H1 (cell line): ENCODE measurements around the gene CHMP4A. TPM values are rescaled to one million over a fixed set of nuclear protein-coding genes. Genes with fewer than 3 reads are reported as not detected.

Experiments used
- CTCF ChIA-PET: fragments of 300-600 bp; sonication (Branson Sonifier 250); formaldehyde crosslinking; loops from one replicate; lab custom pipeline; 2021; ENCODE audit not compliant: partially characterized antibody; lab: Charles Lee
- POLR2A ChIA-PET: fragments of 300-600 bp; sonication (Branson Sonifier 250); formaldehyde crosslinking; loops from one replicate; lab custom pipeline; 2021; ENCODE audit warnings: inconsistent platforms; ENCODE audit not compliant: partially characterized antibody; lab: Charles Lee
- DNase-seq, 2 experiments: peaks; one replicate each; pipeline versions ENCODE4 v3.0.0 to v3.0.0-alpha.2; 2010 to 2022; ENCODE audit warnings: low spot score in 2 of 2, low read depth in 1 of 2, mixed read lengths in 1 of 2
- FAIRE-seq: peaks from 2 replicates; lab custom pipeline; 2011; peaks lifted over from hg19 to GRCh38; lab: Jason Lieb, UNC
- H2AFZ ChIP-seq: 2 replicates; pipeline ENCODE4 v1.8.1; 2012; ENCODE audit warnings: low read length, inconsistent platforms
- H2AK5ac ChIP-seq: 2 replicates; pipeline ENCODE4 v1.6.1; 2013; ENCODE audit warnings: low read depth, low read length
- H2BK120ac ChIP-seq: replicated peaks from 2 replicates; pipeline ENCODE3; 2013; ENCODE audit warnings: low read depth, low read length, inconsistent platforms
- H2BK12ac ChIP-seq: 2 replicates; pipeline ENCODE4 v1.6.1; 2013; ENCODE audit warnings: low read depth, low read length
- H2BK15ac ChIP-seq: 2 replicates; pipeline ENCODE4 v1.6.1; 2013; ENCODE audit warnings: low read length
- H2BK20ac ChIP-seq: 2 replicates; pipeline ENCODE4 v1.6.1; 2013; ENCODE audit warnings: low read length
- H2BK5ac ChIP-seq: 2 replicates; pipeline ENCODE4 v1.6.1; 2013; ENCODE audit warnings: low read depth, low read length
- H3K14ac ChIP-seq: 2 replicates; pipeline ENCODE4 v1.6.1; 2013; ENCODE audit warnings: inconsistent platforms; ENCODE audit not compliant: insufficient read length
- H3K18ac ChIP-seq: 2 replicates; pipeline ENCODE4 v1.6.1; 2013; ENCODE audit warnings: low read length; ENCODE audit errors: extremely low read depth
- H3K23ac ChIP-seq: 2 replicates; pipeline ENCODE4 v1.6.1; 2013; ENCODE audit warnings: inconsistent platforms; ENCODE audit not compliant: insufficient read length
- H3K23me2 ChIP-seq: 2 replicates; pipeline ENCODE4 v1.6.1; 2013; ENCODE audit warnings: low read depth, low read length
- H3K27ac ChIP-seq: 2 replicates; pipeline ENCODE4 v1.6.1; 2011; ENCODE audit warnings: low read depth, low read length, inconsistent platforms
- H3K27me3 ChIP-seq, 4 experiments: replicated peaks in 1 of 4; 1 replicate in 1 of 4; 2 replicates in 3 of 4; pipeline versions ENCODE4 v1.6.1 to v1.8.1; 2011 to 2013; ENCODE audit warnings: low read length in 3 of 4, mild to moderate bottlenecking in 3 of 4, inconsistent platforms in 2 of 4, mixed read lengths in 2 of 4, moderate library complexity in 1 of 4; ENCODE audit not compliant: control insufficient read depth in 3 of 4, insufficient read depth in 3 of 4; ENCODE audit errors: extremely low read depth in 1 of 4
- H3K36me3 ChIP-seq, 4 experiments: 2 replicates each; pipeline versions ENCODE4 v1.6.1 to v1.8.1; 2011 to 2013; ENCODE audit warnings: mild to moderate bottlenecking in 4 of 4, low read length in 3 of 4, moderate library complexity in 2 of 4, control low read depth in 1 of 4, inconsistent platforms in 1 of 4; ENCODE audit not compliant: insufficient read depth in 4 of 4, control insufficient read depth in 2 of 4
- H3K4ac ChIP-seq: replicated peaks from 2 replicates; pipeline ENCODE3; 2013; ENCODE audit warnings: low read length, low read depth, mixed read lengths, inconsistent platforms; ENCODE audit not compliant: insufficient read length
- H3K4me1 ChIP-seq, 4 experiments: replicated peaks in 1 of 4; 1 replicate in 1 of 4; 2 replicates in 3 of 4; pipeline versions ENCODE4 v1.6.1 to v1.8.1; 2011 to 2013; ENCODE audit warnings: low read length in 3 of 4, inconsistent platforms in 2 of 4, mixed read lengths in 1 of 4; ENCODE audit not compliant: insufficient read depth in 4 of 4, control insufficient read depth in 3 of 4
- H3K4me2 ChIP-seq, 2 experiments: 2 replicates each; pipeline versions ENCODE4 v1.6.1 to v1.8.1; 2011 to 2013; ENCODE audit warnings: low read depth in 2 of 2, low read length in 2 of 2, control low read depth in 1 of 2, inconsistent platforms in 1 of 2, mild to moderate bottlenecking in 1 of 2; ENCODE audit not compliant: insufficient read depth in 1 of 2
- H3K4me3 ChIP-seq, 4 experiments: fragments of 200-600, 300-600 bp in 1 of 4; sonication (generic), shearing (Covaris generic), sonication (Bioruptor Twin) in 1 of 4; 2 replicates each; pipeline versions ENCODE4 v1.5.1 to v1.8.1; 2011 to 2016; ENCODE audit warnings: low read length in 4 of 4, low read depth in 3 of 4, control low read depth in 2 of 4, inconsistent platforms in 2 of 4, mild to moderate bottlenecking in 2 of 4, mixed read lengths in 1 of 4, moderate library complexity in 1 of 4; ENCODE audit not compliant: insufficient read depth in 2 of 4; ENCODE audit errors: extremely low read depth in 1 of 4
- H3K56ac ChIP-seq: replicated peaks from 2 replicates; pipeline ENCODE3; 2013; ENCODE audit warnings: low read depth, mild to moderate bottlenecking, mixed read lengths, low read length, inconsistent platforms; ENCODE audit not compliant: insufficient read length
- H3K79me1 ChIP-seq: 2 replicates; pipeline ENCODE4 v1.6.1; 2013; ENCODE audit warnings: low read depth, low read length, control low read depth
- H3K79me2 ChIP-seq, 2 experiments: 2 replicates each; pipeline versions ENCODE4 v1.6.1 to v1.8.1; 2012 to 2013; ENCODE audit warnings: low read length in 2 of 2, mild to moderate bottlenecking in 2 of 2, inconsistent platforms in 1 of 2; ENCODE audit not compliant: insufficient read depth in 2 of 2, control insufficient read depth in 1 of 2
- H3K9ac ChIP-seq, 4 experiments: replicated peaks in 1 of 4; 1 replicate in 1 of 4; 2 replicates in 3 of 4; pipeline versions ENCODE4 v1.6.1 to v1.8.1; 2011 to 2013; ENCODE audit warnings: low read depth in 3 of 4, low read length in 3 of 4, control low read depth in 2 of 4, mild to moderate bottlenecking in 2 of 4, moderate library complexity in 2 of 4, inconsistent platforms in 1 of 4; ENCODE audit errors: extremely low read depth in 1 of 4
- H3K9me3 ChIP-seq, 2 experiments: 2 replicates each; pipeline versions ENCODE4 v1.6.1 to v1.8.1; 2012 to 2013; ENCODE audit warnings: mild to moderate bottlenecking in 2 of 2, moderate library complexity in 2 of 2, control low read depth in 1 of 2, inconsistent platforms in 1 of 2, low read depth in 1 of 2, low read length in 1 of 2, mixed read lengths in 1 of 2; ENCODE audit not compliant: insufficient read depth in 2 of 2
- H4K20me1 ChIP-seq, 2 experiments: replicated peaks in 1 of 2; 2 replicates each; pipeline versions ENCODE3 to v1.8.1; 2011 to 2013; ENCODE audit warnings: inconsistent platforms in 2 of 2, low read length in 2 of 2, mild to moderate bottlenecking in 1 of 2; ENCODE audit not compliant: insufficient read depth in 2 of 2, control insufficient read depth in 1 of 2
- H4K5ac ChIP-seq: 2 replicates; pipeline ENCODE4 v1.6.1; 2013; ENCODE audit warnings: low read length, low read depth, mixed read lengths, inconsistent platforms; ENCODE audit not compliant: insufficient read length
- H4K8ac ChIP-seq: 2 replicates; pipeline ENCODE4 v1.8.0; 2013; ENCODE audit warnings: mild to moderate bottlenecking, moderate library complexity, low read length, inconsistent platforms; ENCODE audit not compliant: insufficient read depth; ENCODE audit errors: extremely low read depth
- H4K91ac ChIP-seq: replicated peaks from 2 replicates; pipeline ENCODE3; 2013; ENCODE audit warnings: low read length, mixed read lengths, inconsistent platforms; ENCODE audit not compliant: insufficient read length
- CBX5 ChIP-seq: fragments of 300-800, 300-1000 bp; sonication (generic); IDR thresholded peaks from 2 replicates; pipeline ENCODE4 v1.7.1; 2016; ENCODE audit warnings: antibody characterized with exemption, low read length, low read depth
- GABPA ChIP-seq: IDR thresholded peaks from 2 replicates; pipeline ENCODE4 v1.6.1; 2011; ENCODE audit warnings: mild to moderate bottlenecking, low read length, moderate library complexity, borderline replicate concordance; ENCODE audit not compliant: insufficient read depth
- KDM1A ChIP-seq: fragments of 200-600, 300-600 bp; sonication (generic); IDR thresholded peaks from 2 replicates; pipeline ENCODE4 v1.7.1; 2016; ENCODE audit warnings: mild to moderate bottlenecking, low read length, borderline replicate concordance
- WGBS, 2 experiments: shearing (Covaris generic) in 1 of 2; methylation state at CpG; one replicate each; pipeline versions ENCODE4 v1.1.6 to v1.1.7; 2013 to 2015; ENCODE audit warnings: low lambda C conversion rate in 2 of 2, mixed read lengths in 2 of 2, inconsistent platforms in 1 of 2, low coverage in 1 of 2, missing lambda C conversion rate in 1 of 2; ENCODE audit not compliant: insufficient replicate concordance in 2 of 2, insufficient coverage in 1 of 2, insufficient read length in 1 of 2; ENCODE audit errors: extremely low coverage in 1 of 2, missing lambda C conversion rate in 1 of 2; 5-methylcytosine and 5-hydroxymethylcytosine counted together
- polyA plus RNA-seq, 7 experiments: library from polyadenylated mRNA; depleted of rRNA in 3 of 7; stranded (reverse) in 5 of 7; unstranded in 2 of 7; fragments of >200 nt in 5 of 7; fragments of 200-250 nt in 2 of 7; gene quantifications; 1 replicate in 5 of 7; 2 replicates in 1 of 7; 4 replicates in 1 of 7; pipeline versions ENCODE4 v1.2.1 to v1.2.3, GENCODE V29; 2011 to 2013; ENCODE audit warnings: missing spikeins in 2 of 7, mixed read lengths in 2 of 7
- total RNA-seq: library from RNA; stranded (reverse); fragmentation: NEBNext Ultra II Directional; extraction: Animal tissue kit (Norgen Biotek cat#: 25700); gene quantifications from 2 replicates; pipeline ENCODE4 v1.2.1, GENCODE V29; 2021

The CHMP4A gene
- total and polyA plus RNA-seq, 2 of the 8 experiments (the other 6 are each of a cell fraction or from before 2014, with no cell fraction given): 32.9 to 37.6 TPM

GRCh38 chr14:24185026-24185425 lies 28.3 kb downstream of the CHMP4A start:
- Histone ChIP-seq H3K27me3 (no peaks in the 10 kb centered on the region), H4K5ac (no peak overlapping the region), H3K4ac (no peak overlapping the region), H3K9me3 (no peaks in the 10 kb centered on the region), H3K23me2 (peaks cover 5% of the 10 kb centered on the region), H3K4me3 (no peak overlapping the region), H2BK20ac (no peak overlapping the region), H3K27ac (no peak overlapping the region), H3K56ac (no peak overlapping the region), H3K4me2 (no peak overlapping the region), H2BK15ac (no peak overlapping the region), H2AFZ (no peak overlapping the region), H4K20me1 (peaks cover 2 to 25% of the 10 kb centered on the region in 2 experiments), H2BK120ac (no peak overlapping the region), H3K9ac (no peak overlapping the region), H3K23ac (no peak overlapping the region), H3K36me3 (peaks cover 20 to 69% (median 56%) of the 10 kb centered on the region in 4 experiments; a peak in 7 of 8 replicates), H3K14ac (no peak overlapping the region), H3K4me1 (peaks cover 0 to 7% (median 4%) of the 10 kb centered on the region in 4 experiments; a peak in 6 of 7 replicates), H2BK12ac (no peak overlapping the region), H3K79me1 (peaks cover 14% of the 10 kb centered on the region), H2BK5ac (no peak overlapping the region), H4K8ac (no peak overlapping the region), H3K18ac (no peak overlapping the region), H4K91ac (no peak overlapping the region), H2AK5ac (no peak overlapping the region), H3K79me2 (peaks cover 0 to 13% of the 10 kb centered on the region in 2 experiments; a peak in 2 of 4 replicates)
- FAIRE-seq (no peak), DNase-seq (no peak)
- CTCF ChIA-PET: interaction anchor here (0.6 to 1.5 kb wide), 3 partner anchors 11 to 1631 kb away, joined by 3 to 8 read pairs (median 3); partner anchors contain the start of gene IRF9
- POLR2A ChIA-PET: interaction anchor here (0.6 to 9.3 kb wide), 8 partner anchors 10 to 87 kb away, joined by 3 to 158 read pairs (median 3); partner anchors contain the start of genes MDP1, REC8 and TM9SF1
- WGBS, 2 experiments: 86% methylated on average over 7 of the region's 7 CpGs; no CpG with 5 or more reads in 1 of the 2 experiments
- no peak for TF ChIP-seq GABPA
- no peak for TF ChIP-seq CBX5
- no peak for TF ChIP-seq KDM1A
